Measurements from ENCODE around the gene TLE2. TPM values are rescaled to one million over a fixed set of nuclear protein-coding genes. Genes with fewer than 3 reads are reported as not detected.

Gene TLE2
- polyA plus RNA-seq, 1 of the 3 experiments (the other 2 are of a cell fraction) = 2.3 TPM

DNA sequence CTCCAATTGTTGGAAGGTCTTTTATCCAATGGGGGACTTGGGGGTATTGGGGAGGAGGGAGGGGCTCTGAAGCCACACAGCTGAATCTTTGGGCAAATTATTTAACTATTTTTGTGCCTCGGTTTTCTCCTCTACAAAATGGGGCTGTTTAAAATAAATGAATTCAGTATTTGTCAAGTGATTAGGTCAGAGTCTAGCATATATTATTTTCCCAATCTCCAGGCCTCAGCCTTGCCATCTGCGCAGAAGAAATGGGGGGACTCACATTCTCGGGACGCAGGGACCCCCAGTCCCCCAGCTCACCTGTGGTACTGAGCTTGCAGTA, 31.7 kb upstream of the TLE2 start:
- H3K79me2 ChIP-seq (ENCODE audit: insufficient read depth) = peaks cover 42% of the 10 kb centered on the region
- TF ChIP-seq ELF1 (IDR thresholded peaks at IDR 0.05) (no peak), RFX5 (IDR thresholded peaks at IDR 0.05; ENCODE audit: low read length) (no peak), MXI1 (IDR thresholded peaks at IDR 0.05; ENCODE audit: low read depth, low read length) (no peak), RAD21 (IDR thresholded peaks at IDR 0.05; ENCODE audit: low read length) (no peak), EZH2phosphoT487 (IDR thresholded peaks at IDR 0.05; ENCODE audit: borderline replicate concordance, low read depth) (no peak), FOXJ3 (CRISPR knock-in tag; IDR thresholded peaks at IDR 0.05) (no peak), YY1 (IDR thresholded peaks at IDR 0.05; ENCODE audit: low read depth) (no peak), FOSL2 (IDR thresholded peaks at IDR 0.05; ENCODE audit: borderline replicate concordance, low read depth) (no peak), GATA2 (CRISPR knock-in tag; IDR thresholded peaks at IDR 0.05) (no peak), FOXM1 (IDR thresholded peaks at IDR 0.05; ENCODE audit: low read depth) (no peak), CHD2 (IDR thresholded peaks at IDR 0.05; ENCODE audit: low read length, partially characterized antibody) (no peak)
- TF ChIP-seq, protein P1, sequence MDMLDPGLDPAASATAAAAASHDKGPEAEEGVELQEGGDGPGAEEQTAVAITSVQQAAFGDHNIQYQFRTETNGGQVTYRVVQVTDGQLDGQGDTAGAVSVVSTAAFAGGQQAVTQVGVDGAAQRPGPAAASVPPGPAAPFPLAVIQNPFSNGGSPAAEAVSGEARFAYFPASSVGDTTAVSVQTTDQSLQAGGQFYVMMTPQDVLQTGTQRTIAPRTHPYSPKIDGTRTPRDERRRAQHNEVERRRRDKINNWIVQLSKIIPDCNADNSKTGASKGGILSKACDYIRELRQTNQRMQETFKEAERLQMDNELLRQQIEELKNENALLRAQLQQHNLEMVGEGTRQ (IDR thresholded peaks at IDR 0.05; ENCODE audit: borderline replicate concordance, low read depth, low read length) = no peak
- TF ChIP-seq, protein P2, sequence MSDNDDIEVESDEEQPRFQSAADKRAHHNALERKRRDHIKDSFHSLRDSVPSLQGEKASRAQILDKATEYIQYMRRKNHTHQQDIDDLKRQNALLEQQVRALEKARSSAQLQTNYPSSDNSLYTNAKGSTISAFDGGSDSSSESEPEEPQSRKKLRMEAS (IDR thresholded peaks at IDR 0.05; ENCODE audit: low read depth) = no peak
- TF ChIP-seq, protein P3, sequence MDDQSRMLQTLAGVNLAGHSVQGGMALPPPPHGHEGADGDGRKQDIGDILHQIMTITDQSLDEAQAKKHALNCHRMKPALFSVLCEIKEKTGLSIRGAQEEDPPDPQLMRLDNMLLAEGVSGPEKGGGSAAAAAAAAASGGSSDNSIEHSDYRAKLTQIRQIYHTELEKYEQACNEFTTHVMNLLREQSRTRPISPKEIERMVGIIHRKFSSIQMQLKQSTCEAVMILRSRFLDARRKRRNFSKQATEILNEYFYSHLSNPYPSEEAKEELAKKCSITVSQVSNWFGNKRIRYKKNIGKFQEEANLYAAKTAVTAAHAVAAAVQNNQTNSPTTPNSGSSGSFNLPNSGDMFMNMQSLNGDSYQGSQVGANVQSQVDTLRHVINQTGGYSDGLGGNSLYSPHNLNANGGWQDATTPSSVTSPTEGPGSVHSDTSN (IDR thresholded peaks at IDR 0.05) = no peak
- TF ChIP-seq, protein P4, sequence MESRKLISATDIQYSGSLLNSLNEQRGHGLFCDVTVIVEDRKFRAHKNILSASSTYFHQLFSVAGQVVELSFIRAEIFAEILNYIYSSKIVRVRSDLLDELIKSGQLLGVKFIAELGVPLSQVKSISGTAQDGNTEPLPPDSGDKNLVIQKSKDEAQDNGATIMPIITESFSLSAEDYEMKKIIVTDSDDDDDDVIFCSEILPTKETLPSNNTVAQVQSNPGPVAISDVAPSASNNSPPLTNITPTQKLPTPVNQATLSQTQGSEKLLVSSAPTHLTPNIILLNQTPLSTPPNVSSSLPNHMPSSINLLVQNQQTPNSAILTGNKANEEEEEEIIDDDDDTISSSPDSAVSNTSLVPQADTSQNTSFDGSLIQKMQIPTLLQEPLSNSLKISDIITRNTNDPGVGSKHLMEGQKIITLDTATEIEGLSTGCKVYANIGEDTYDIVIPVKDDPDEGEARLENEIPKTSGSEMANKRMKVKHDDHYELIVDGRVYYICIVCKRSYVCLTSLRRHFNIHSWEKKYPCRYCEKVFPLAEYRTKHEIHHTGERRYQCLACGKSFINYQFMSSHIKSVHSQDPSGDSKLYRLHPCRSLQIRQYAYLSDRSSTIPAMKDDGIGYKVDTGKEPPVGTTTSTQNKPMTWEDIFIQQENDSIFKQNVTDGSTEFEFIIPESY (IDR thresholded peaks at IDR 0.05; ENCODE audit: borderline replicate concordance, low read depth) = no peak
- POLR2A ChIA-PET = interaction anchor here (0.6 to 1.1 kb wide), 3 partner anchors 9 to 1414 kb away, joined by 3 read pairs; no protein-coding TSS in a partner anchor
- H3K9me3 ChIP-seq = no peaks in the 10 kb centered on the region
- peak overlapping the region; percentile 86 for H3K9ac ChIP-seq
- H3K9me2 ChIP-seq = no peaks in the 10 kb centered on the region
- peaks cover 33% of the 10 kb centered on the region in 2 experiments for H3K36me3 ChIP-seq (replicated peaks in 1 of 2; ENCODE audit: control insufficient read depth in 1 of 2, insufficient read depth in 2 of 2, low read length in 1 of 2)
- DNase-seq = no peak
- WGBS (ENCODE audit: low lambda C conversion rate) = 83% methylated on average over 4 of the region's 4 CpGs
- H2AFZ ChIP-seq (ENCODE audit: low read depth) = no peak overlapping the region
- peak overlapping the region; percentile 94 for H3K4me2 ChIP-seq
- H4K20me1 ChIP-seq (ENCODE audit: insufficient read depth) = peaks cover 17% of the 10 kb centered on the region
- H3K4me1 ChIP-seq (ENCODE audit: control insufficient read depth in 1 of 2, insufficient read depth in 2 of 2, low read depth in 1 of 2, low read length in 1 of 2) = peaks cover 0 to 3% of the 10 kb centered on the region in 2 experiments; a peak in 1 of 4 replicates
- H3K4me3 ChIP-seq (ENCODE audit: low read depth in 2 of 2, low read length in 1 of 2) = peak overlapping the region; percentile 71 to 74
- no peaks in the 10 kb centered on the region for H3F3A ChIP-seq (replicated peaks; ENCODE audit: insufficient read depth)
- CTCF ChIA-PET = interaction anchor here (0.7 to 3.4 kb wide), 6 partner anchors 9 to 172 kb away, joined by 3 to 17 read pairs (median 4); no protein-coding TSS in a partner anchor
- H3K27ac ChIP-seq (ENCODE audit: low read depth in 2 of 2, low read length in 1 of 2) = peak overlapping the region; percentile 19 to 83; a peak in 2 of 4 replicates
- H3K27me3 ChIP-seq (ENCODE audit: insufficient read depth) = no peaks in the 10 kb centered on the region
